Measurements from ENCODE around the gene PHKG1. TPM values are rescaled to one million over a fixed set of nuclear protein-coding genes. Genes with fewer than 3 reads are reported as not detected.
A peak's percentile ranks its signal among the peaks of the same experiment; 100 is the strongest.
"Not testable (repeated sequence)": the region's sequence is repeated elsewhere in the genome, so short reads cannot be mapped to it uniquely, and the experiment has no call there.

Gene PHKG1
- 0.22 TPM in 1 of 2 replicates, not detected in the other for total RNA-seq

DNA sequence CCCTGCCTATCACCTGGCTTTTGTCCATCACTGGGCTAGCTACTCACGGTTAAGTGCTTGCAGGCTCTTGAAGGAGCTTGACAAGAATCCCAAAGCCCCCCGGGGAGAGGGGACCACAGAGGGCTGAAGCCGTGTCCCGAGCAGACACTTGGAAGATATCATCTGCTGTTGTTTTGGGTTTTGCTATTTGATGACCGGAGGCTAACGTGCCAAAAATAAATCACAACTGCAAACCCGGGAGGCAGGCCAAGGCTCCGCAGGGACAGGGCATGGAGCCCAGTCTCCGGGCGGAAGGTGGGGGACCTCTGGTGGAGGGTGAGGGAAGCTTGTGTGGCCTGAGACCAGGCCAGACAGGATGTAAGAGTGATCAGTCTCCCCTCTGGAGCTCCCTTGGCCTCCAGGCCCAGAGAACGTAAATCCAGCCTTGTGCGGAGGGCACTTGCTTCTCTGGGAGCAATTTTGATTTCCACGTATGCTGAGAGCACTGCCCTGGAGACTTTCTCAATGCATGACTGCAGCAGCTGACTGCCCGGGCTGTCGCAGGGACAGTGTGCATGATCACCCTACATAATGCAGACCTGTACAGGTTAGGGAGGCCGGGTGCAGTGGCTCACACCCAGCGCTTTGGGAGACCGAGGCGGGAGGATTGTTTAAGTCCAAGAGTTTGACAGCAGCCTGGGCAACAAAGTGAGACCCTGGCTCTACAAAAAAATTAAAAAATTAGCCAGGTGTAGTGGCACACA, at the start of gene PHKG1:
Gene PHKG1 (minus strand): TSS at position 164 of the 743 bp plus-strand sequence. CDS start 4,011 bp downstream, outside the sequence.
- DNase-seq (ENCODE audit: low read depth) = no peak
- TF ChIP-seq, protein P1, sequence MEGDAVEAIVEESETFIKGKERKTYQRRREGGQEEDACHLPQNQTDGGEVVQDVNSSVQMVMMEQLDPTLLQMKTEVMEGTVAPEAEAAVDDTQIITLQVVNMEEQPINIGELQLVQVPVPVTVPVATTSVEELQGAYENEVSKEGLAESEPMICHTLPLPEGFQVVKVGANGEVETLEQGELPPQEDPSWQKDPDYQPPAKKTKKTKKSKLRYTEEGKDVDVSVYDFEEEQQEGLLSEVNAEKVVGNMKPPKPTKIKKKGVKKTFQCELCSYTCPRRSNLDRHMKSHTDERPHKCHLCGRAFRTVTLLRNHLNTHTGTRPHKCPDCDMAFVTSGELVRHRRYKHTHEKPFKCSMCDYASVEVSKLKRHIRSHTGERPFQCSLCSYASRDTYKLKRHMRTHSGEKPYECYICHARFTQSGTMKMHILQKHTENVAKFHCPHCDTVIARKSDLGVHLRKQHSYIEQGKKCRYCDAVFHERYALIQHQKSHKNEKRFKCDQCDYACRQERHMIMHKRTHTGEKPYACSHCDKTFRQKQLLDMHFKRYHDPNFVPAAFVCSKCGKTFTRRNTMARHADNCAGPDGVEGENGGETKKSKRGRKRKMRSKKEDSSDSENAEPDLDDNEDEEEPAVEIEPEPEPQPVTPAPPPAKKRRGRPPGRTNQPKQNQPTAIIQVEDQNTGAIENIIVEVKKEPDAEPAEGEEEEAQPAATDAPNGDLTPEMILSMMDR (conservative IDR thresholded peaks at IDR 0.05; ENCODE audit: low read depth, low read length) = peak; percentile 74
- no peak within 1 kb of the TSS for H3K4me3 ChIP-seq (ENCODE audit: low read depth, low read length)

DNA sequence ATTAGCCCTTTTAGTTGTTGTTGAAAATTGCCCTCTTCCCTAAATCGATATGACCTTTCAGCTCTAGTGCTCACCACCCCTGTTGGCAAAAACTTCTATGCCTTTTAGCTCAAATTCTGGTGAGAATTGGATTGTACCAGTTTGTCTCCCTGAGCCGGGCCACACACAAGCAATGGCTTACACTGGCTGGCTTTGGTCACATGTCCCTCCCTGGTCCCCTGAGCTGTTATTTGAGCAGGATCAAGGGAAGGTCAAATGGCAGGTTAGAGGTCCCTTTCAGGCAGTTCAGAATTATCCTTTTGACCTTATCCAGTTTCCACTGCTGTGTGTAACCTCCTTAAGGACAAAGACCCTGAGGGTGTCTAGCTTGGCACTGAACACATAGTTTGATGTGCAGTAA, 38.3 kb upstream of the PHKG1 start:
- not testable (repeated sequence) for DNase-seq (ENCODE audit: low read depth); H3K4me3 ChIP-seq (ENCODE audit: low read depth, low read length)

DNA sequence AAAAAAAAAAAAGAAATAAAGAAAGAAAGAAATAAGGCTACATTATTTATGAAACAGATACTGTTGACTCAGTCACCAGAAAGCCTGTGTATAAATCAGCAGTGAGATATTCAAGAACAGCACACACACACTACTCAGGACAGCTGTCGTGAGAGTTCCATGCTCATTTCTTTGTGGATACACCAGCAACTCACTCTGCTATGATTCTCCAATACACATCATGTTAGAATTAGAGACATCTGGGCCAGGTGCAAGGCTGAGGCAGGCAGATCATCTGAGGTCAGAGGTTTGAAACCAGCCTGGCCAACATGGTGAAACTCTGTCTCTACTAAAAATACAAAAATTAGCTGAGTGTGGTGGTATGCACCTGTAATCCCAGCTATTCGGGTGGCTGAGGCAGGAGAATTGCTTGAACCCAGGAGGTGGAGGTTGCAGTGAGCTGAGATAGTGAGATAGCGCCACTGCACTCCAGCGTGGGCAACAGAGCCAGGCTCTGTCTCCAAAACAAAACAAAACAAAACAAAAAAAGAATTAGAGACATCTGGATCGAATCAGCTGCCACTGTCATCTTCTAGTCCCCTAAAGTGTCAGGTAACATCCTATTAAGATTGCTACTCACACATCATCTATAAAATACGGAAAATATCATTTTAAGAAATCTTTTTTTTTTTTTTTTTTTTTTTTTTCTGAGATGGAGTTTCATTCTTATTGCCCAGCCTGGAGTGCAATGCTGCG, 34.7 kb upstream of the PHKG1 start:
- DNase-seq (ENCODE audit: low read depth) = no peak
- TF ChIP-seq, protein P1 (conservative IDR thresholded peaks at IDR 0.05; ENCODE audit: low read depth, low read length) = no peak
- H3K4me3 ChIP-seq (ENCODE audit: low read depth, low read length) = no peak overlapping the region

DNA sequence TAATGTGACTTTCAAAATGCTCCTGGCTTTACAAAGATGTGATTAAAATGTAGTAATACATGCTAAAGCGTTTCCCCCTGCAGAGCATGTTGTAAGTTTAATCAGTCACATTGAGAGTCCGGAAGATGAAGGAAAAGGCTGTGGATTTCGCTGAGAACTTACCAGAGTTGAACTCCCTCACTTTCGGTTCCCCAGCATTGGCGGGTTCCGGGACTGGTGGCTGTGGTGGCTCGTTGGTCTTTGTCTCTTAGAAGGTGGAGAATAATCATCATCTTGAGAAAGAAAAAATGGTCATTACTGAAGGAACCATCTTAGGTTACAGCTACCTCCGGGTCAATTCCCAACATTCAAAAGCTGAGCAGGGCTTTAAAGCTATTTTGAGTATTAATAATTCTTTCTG, 33.1 kb upstream of the PHKG1 start:
- TF ChIP-seq, protein P1 (conservative IDR thresholded peaks at IDR 0.05; ENCODE audit: low read depth, low read length) = no peak
- no peak overlapping the region for H3K4me3 ChIP-seq (ENCODE audit: low read depth, low read length)
- DNase-seq (ENCODE audit: low read depth) = no peak

DNA sequence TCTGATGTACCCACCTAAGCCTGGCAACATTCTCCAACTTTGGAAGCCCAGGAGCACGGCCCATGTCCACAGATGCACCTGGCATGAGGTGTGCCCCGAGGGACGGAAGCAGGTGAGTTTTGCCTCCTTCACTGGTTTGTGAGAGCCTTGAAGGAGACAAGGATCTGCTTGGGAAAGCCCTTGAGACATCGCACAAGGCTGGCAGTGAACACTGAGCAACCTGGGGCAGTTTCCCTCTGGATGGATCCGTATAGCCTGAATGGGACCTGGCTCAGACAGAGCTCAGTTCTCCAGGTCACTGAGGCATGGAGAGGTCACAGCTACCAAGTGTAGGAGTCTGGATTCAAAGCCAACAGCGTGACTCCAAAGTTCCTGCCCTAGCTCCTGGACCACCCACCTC, 32.2 kb upstream of the PHKG1 start:
- TF ChIP-seq, protein P1 (conservative IDR thresholded peaks at IDR 0.05; ENCODE audit: low read depth, low read length) = no peak
- no peak for DNase-seq (ENCODE audit: low read depth)
- H3K4me3 ChIP-seq (ENCODE audit: low read depth, low read length) = no peak overlapping the region

DNA sequence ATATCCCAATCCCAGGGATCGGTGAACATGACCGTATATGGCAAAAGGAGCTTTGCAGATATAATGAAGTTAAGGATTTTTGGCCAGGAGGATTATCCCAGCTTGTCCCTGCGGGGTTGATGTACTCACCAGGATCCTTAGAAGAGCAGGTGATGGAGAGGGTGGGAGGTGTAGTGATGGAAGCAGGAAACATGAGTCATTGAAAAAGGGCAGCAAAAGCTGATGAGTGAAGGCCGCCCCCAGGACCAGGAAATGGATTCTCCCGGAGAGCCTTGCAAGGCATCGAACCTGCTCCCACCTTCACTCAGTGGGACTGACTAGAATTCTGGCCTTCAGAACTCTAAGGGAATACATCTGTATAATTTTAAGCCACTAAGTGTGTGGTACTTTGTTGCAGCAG, 28.7 kb upstream of the PHKG1 start:
- no peak overlapping the region for H3K4me3 ChIP-seq (ENCODE audit: low read depth, low read length)
- TF ChIP-seq, protein P1 (conservative IDR thresholded peaks at IDR 0.05; ENCODE audit: low read depth, low read length) = no peak
- no peak for DNase-seq (ENCODE audit: low read depth)

DNA sequence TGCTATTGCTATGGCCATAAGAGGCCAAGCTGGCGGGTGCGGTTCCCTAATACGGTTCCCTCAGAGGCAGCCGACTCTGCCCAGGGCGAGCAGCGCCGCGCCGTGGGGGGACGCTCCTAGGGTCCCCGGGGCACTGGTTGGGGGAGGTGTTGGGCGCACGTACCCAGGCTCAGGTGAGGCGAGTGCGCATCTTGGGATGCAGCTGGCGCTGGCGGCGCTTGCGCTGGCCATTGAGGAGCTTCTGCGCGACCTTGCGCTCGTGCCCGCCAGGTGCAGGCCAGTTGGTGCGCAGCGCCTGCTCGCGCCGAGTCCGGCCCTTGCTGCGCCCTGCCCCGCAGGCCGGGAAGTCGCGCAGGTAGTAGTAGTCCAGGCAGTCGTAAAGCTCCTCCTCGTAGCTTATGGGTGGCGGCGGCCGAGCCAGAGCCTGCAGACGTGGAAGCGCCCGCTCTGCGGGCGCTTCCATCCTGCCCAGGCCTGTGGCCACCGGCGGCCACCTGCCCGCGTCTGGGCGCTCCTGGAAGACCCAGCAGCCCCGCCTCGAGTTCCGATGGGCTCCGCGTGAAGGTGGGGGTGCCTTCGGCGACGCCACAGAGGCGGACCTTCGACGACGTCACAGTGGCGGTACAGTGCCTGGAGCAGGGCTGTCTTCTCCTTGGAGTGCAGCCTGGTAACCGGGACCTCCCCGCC, 23.2 kb upstream of the PHKG1 start, which contains the start of gene NUPR2:
Gene NUPR2 (minus strand): TSS at position 566 of the 687 bp plus-strand sequence. CDS start 103 bp downstream, at position 463.
- peak within 1 kb of the TSS; percentile 13 for H3K4me3 ChIP-seq (ENCODE audit: low read depth, low read length)
- DNase-seq (ENCODE audit: low read depth) = no peak
- TF ChIP-seq, protein P1 (conservative IDR thresholded peaks at IDR 0.05; ENCODE audit: low read depth, low read length) = no peak

DNA sequence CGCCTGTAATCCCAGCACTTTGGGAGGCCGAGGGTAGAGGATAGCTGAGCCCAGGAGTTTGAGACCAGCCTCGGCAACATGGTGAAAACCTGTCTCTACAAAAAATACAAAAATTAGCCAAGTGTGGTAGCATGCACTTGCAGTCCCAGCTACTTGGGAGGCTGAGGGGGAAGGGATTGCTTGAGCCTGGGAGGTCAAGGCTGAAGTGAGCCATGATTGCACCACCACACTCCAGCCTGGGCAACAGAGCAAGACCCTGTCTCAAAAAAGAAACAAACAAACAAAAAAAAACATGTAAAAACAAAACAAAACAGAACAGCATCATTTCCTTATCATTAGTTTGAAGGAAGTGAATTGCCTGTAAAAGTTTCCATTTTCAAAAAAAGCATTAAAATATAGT, 19.5 kb upstream of the PHKG1 start:
- H3K4me3 ChIP-seq (ENCODE audit: low read depth, low read length); DNase-seq (ENCODE audit: low read depth): not testable (repeated sequence)

Measured in epithelial cell of proximal tubule (primary cell).